ENCODE data around the gene PTPRM. TPM values are rescaled to one million over a fixed set of nuclear protein-coding genes. Genes with fewer than 3 reads are reported as not detected.

The PTPRM gene
- total and polyA plus RNA-seq, 2 of the 4 experiments (the other 2 are of a cell fraction) = 28.3 to 51.2 TPM

DNA sequence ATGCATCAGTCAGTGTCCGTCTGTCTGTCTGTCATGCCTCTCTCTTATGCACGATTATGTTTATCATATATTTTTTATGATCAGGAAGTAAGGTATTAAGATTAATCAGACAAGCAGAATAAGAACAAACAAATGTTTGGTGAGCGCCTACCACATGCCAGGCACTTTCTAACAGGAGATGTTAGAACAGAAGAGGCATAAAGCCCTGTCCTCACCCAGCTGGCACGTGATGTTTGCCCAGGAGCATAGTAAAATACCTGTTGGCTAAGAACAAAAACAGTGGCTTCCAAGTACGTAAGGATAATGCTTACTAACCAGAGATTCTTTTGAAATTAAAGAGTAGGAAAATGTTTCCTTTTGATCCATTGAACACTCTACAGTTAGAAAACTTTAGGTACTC is 661.9 kb downstream of the PTPRM start:
- no peaks in the 10 kb centered on the region for H3K9me1 ChIP-seq (ENCODE audit: insufficient read depth, low read length)
- H4K5ac ChIP-seq (ENCODE audit: low read depth, low read length) = no peak overlapping the region
- no peak overlapping the region for H3K23ac ChIP-seq (ENCODE audit: low read depth, low read length)
- no peak overlapping the region for H3K14ac ChIP-seq (replicated peaks; ENCODE audit: low read depth, low read length)
- H3K9ac ChIP-seq (ENCODE audit: low read depth, low read length) = no peak overlapping the region
- intact Hi-C loops (cut with micrococcal nuclease) = no loop called here
- no peak overlapping the region for H2BK5ac ChIP-seq (ENCODE audit: low read depth, low read length, poor library complexity, severe bottlenecking)
- H3K27ac ChIP-seq (ENCODE audit: insufficient read depth, low read length) = no peak overlapping the region
- ChIA-PET POLR2A (ENCODE audit: unreplicated experiment) (no interaction called here), CTCF (interaction anchor here (0.6 kb wide), 1 partner anchor 107 kb away, joined by 3 read pairs; no protein-coding TSS in a partner anchor)
- no peak overlapping the region for H3K18ac ChIP-seq (ENCODE audit: low read depth, low read length)
- H3K4me3 ChIP-seq (ENCODE audit: insufficient read depth, low read depth, low read length) = no peak overlapping the region
- no peak overlapping the region for H3K4ac ChIP-seq (ENCODE audit: low read depth, low read length)
- no peak overlapping the region for H2AFZ ChIP-seq (replicated peaks; ENCODE audit: low read length, poor library complexity)
- H2AK9ac ChIP-seq (replicated peaks; ENCODE audit: low read depth, low read length, poor library complexity) = no peak overlapping the region
- H4K91ac ChIP-seq (ENCODE audit: insufficient read depth, low read depth, low read length) = no peak overlapping the region
- H2BK20ac ChIP-seq (ENCODE audit: low read depth, low read length) = no peak overlapping the region
- H4K8ac ChIP-seq (ENCODE audit: low read depth in 2 of 2, low read length in 2 of 2) = no peak overlapping the region
- H3K9me3 ChIP-seq (ENCODE audit: control insufficient read depth, insufficient read depth, low read length) = 0 out of 2 replicates have a peak, but pooled peaks cover 2% of the 10 kb centered on the region
- no peaks in the 10 kb centered on the region for H3K27me3 ChIP-seq (ENCODE audit: control insufficient read depth, insufficient read depth, low read length)
- dilution Hi-C loops (cut with HindIII; ENCODE audit: low sequenced_read_pairs, unreplicated experiment) = no loop called here
- no peak overlapping the region for H2BK120ac ChIP-seq (ENCODE audit: low read depth, low read length)
- DNase-seq = no peak
- ATAC-seq (ENCODE audit: low read depth) = no peak
- no peaks in the 10 kb centered on the region for H3K4me1 ChIP-seq (ENCODE audit: control insufficient read depth, insufficient read depth, low read length)
- BruUV-seq (replicated peaks) = no TSS peak
- WGBS, 2 experiments (ENCODE audit: extremely low coverage in 2 of 2, insufficient read length in 1 of 2) = no CpG with 5 or more reads among the region's 5 CpGs
- no peaks in the 10 kb centered on the region for H3K36me3 ChIP-seq (ENCODE audit: control insufficient read depth, insufficient read depth, low read length)
- H2BK15ac ChIP-seq (ENCODE audit: low read depth, low read length) = no peak overlapping the region
- in situ Hi-C loops (cut with MboI; ENCODE audit: low sequenced_read_pairs) = no loop called here
- no peaks in the 10 kb centered on the region for H4K20me1 ChIP-seq (ENCODE audit: insufficient read depth, low read length)
- H3K56ac ChIP-seq (ENCODE audit: extremely low read depth, insufficient read depth, low read length) = no peak overlapping the region
- TF ChIP-seq RAD21 (IDR thresholded peaks at IDR 0.05; ENCODE audit: low read length) (no peak), NFE2L2 (IDR thresholded peaks at IDR 0.05; ENCODE audit: low read depth, low read length) (no peak), MXI1 (IDR thresholded peaks at IDR 0.05; ENCODE audit: borderline replicate concordance, low read depth, low read length) (no peak), MAZ (IDR thresholded peaks at IDR 0.05; ENCODE audit: borderline replicate concordance, low read depth, low read length) (no peak), RFX5 (IDR thresholded peaks at IDR 0.05; ENCODE audit: low read depth, low read length) (no peak), FOS (IDR thresholded peaks at IDR 0.05; ENCODE audit: low read depth, low read length) (no peak), RCOR1 (IDR thresholded peaks at IDR 0.05; ENCODE audit: insufficient replicate concordance, low read length) (no peak), BHLHE40 (IDR thresholded peaks at IDR 0.05; ENCODE audit: low read depth, low read length) (no peak), CTCF (conservative IDR thresholded peaks at IDR 0.05; ENCODE audit: low read depth, low read length) (no peak), ELK1 (IDR thresholded peaks at IDR 0.05; ENCODE audit: borderline replicate concordance, low read depth, low read length) (no peak), POLR2A (IDR thresholded peaks at IDR 0.05; ENCODE audit: low read depth, low read length) (no peak), CHD1 (IDR thresholded peaks at IDR 0.05; ENCODE audit: low read depth, low read length) (no peak)
- H2AK5ac ChIP-seq (ENCODE audit: low read depth, low read length) = no peak overlapping the region
- H3K79me1 ChIP-seq (ENCODE audit: low read depth in 1 of 2, low read length in 2 of 2) = no peaks in the 10 kb centered on the region
- H3K4me2 ChIP-seq (ENCODE audit: low read depth, low read length) = no peak overlapping the region
